H9 (cell line): Measurements from ENCODE around the gene HS6ST2. TPM values are rescaled to one million over a fixed set of nuclear protein-coding genes. Genes with fewer than 3 reads are reported as not detected.

Experiments used
- DNase-seq: peaks from one replicate; pipeline ENCODE4 v3.0.0-alpha.2; 2017
- H2AFZ ChIP-seq: one replicate; pipeline ENCODE4 v1.6.1; 2013; ENCODE audit warnings: mild to moderate bottlenecking, low read length, control low read depth, moderate library complexity
- H2AK5ac ChIP-seq: 2 replicates; pipeline ENCODE4 v1.6.1; 2013; ENCODE audit warnings: low read length, control low read depth, mixed read lengths; ENCODE audit not compliant: insufficient read length
- H2BK120ac ChIP-seq: one replicate; pipeline ENCODE4 v1.6.1; 2013; ENCODE audit warnings: low read depth, mild to moderate bottlenecking, low read length, control low read depth, inconsistent platforms; ENCODE audit not compliant: poor library complexity, severe bottlenecking
- H2BK12ac ChIP-seq: 2 replicates; pipeline ENCODE4 v1.6.1; 2013; ENCODE audit warnings: low read length, control low read depth, mixed read lengths, low read depth; ENCODE audit not compliant: insufficient read length
- H2BK15ac ChIP-seq: 2 replicates; pipeline ENCODE4 v1.6.1; 2013; ENCODE audit warnings: low read depth, low read length, control low read depth
- H2BK20ac ChIP-seq: one replicate; pipeline ENCODE4 v1.6.1; 2013; ENCODE audit warnings: low read depth, mild to moderate bottlenecking, low read length, control low read depth, inconsistent platforms; ENCODE audit not compliant: poor library complexity, severe bottlenecking
- H2BK5ac ChIP-seq: 2 replicates; pipeline ENCODE4 v1.6.1; 2013; ENCODE audit warnings: low read length, control low read depth, mixed read lengths; ENCODE audit not compliant: insufficient read length
- H3K14ac ChIP-seq: 2 replicates; pipeline ENCODE4 v1.6.1; 2013; ENCODE audit warnings: low read length, control low read depth; ENCODE audit not compliant: insufficient read depth
- H3K18ac ChIP-seq: 2 replicates; pipeline ENCODE4 v1.6.1; 2013; ENCODE audit warnings: low read depth, mild to moderate bottlenecking, mixed read lengths, low read length, control low read depth; ENCODE audit not compliant: insufficient read length
- H3K23ac ChIP-seq: 2 replicates; pipeline ENCODE4 v1.6.1; 2013; ENCODE audit warnings: low read length, control low read depth, mixed read lengths, low read depth; ENCODE audit not compliant: insufficient read length
- H3K23me2 ChIP-seq: 2 replicates; pipeline ENCODE4 v1.6.1; 2013; ENCODE audit warnings: low read depth, mild to moderate bottlenecking, mixed read lengths, low read length, control low read depth; ENCODE audit not compliant: insufficient read length, poor library complexity, severe bottlenecking
- H3K27ac ChIP-seq: 2 replicates; pipeline ENCODE4 v1.5.1; 2013; ENCODE audit warnings: low read length, control low read depth, mixed read lengths, low read depth; ENCODE audit not compliant: insufficient read length
- H3K27me3 ChIP-seq: 2 replicates; pipeline ENCODE4 v1.6.1; 2013; ENCODE audit warnings: low read length, control low read depth, inconsistent platforms; ENCODE audit not compliant: insufficient read depth
- H3K4ac ChIP-seq: 2 replicates; pipeline ENCODE4 v1.6.1; 2013; ENCODE audit warnings: low read depth, mild to moderate bottlenecking, control low read depth, inconsistent platforms, low read length, moderate library complexity
- H3K4me1 ChIP-seq: 2 replicates; pipeline ENCODE4 v1.6.1; 2013; ENCODE audit warnings: low read length, control low read depth, inconsistent platforms; ENCODE audit not compliant: insufficient read depth
- H3K4me2 ChIP-seq: 2 replicates; pipeline ENCODE4 v1.6.1; 2013; ENCODE audit warnings: low read length, control low read depth, mixed read lengths; ENCODE audit not compliant: insufficient read length, insufficient read depth
- H3K56ac ChIP-seq: 2 replicates; pipeline ENCODE4 v1.6.1; 2013; ENCODE audit warnings: low read depth, mild to moderate bottlenecking, mixed read lengths, low read length, control low read depth; ENCODE audit not compliant: insufficient read length
- H3K79me1 ChIP-seq: 2 replicates; pipeline ENCODE4 v1.6.1; 2013; ENCODE audit warnings: low read depth, mild to moderate bottlenecking, moderate library complexity, low read length, control low read depth, inconsistent platforms; ENCODE audit not compliant: insufficient read depth, poor library complexity, severe bottlenecking
- H3K79me2 ChIP-seq: 2 replicates; pipeline ENCODE4 v1.6.1; 2013; ENCODE audit warnings: low read length, control low read depth, inconsistent platforms; ENCODE audit not compliant: insufficient read depth
- H3K9ac ChIP-seq: 2 replicates; pipeline ENCODE4 v1.6.1; 2013; ENCODE audit warnings: low read length, control low read depth, mixed read lengths; ENCODE audit not compliant: insufficient read length; ENCODE audit errors: extremely low read depth
- H3K9me3 ChIP-seq: one replicate; pipeline ENCODE4 v1.6.1; 2013; ENCODE audit warnings: low read depth, low read length, inconsistent platforms; ENCODE audit not compliant: control insufficient read depth
- H3T11ph ChIP-seq: one replicate; pipeline ENCODE4 v1.6.1; 2013; ENCODE audit warnings: mild to moderate bottlenecking, low read length, control low read depth, inconsistent platforms
- H4K20me1 ChIP-seq: one replicate; pipeline ENCODE4 v1.6.1; 2013; ENCODE audit not compliant: control insufficient read depth, insufficient read length, insufficient read depth
- H4K5ac ChIP-seq: 2 replicates; pipeline ENCODE4 v1.6.1; 2013; ENCODE audit warnings: low read depth, mild to moderate bottlenecking, mixed read lengths, low read length, control low read depth; ENCODE audit not compliant: insufficient read length
- H4K8ac ChIP-seq: replicated peaks from 2 replicates; pipeline ENCODE4 v1.6.1; 2013; ENCODE audit warnings: low read length, control low read depth, mixed read lengths, low read depth; ENCODE audit not compliant: insufficient read length
- H4K91ac ChIP-seq: 2 replicates; pipeline ENCODE4 v1.6.1; 2013; ENCODE audit warnings: low read depth, mild to moderate bottlenecking, moderate library complexity, mixed read lengths, low read length, control low read depth; ENCODE audit not compliant: insufficient read length
- H3K27ac Mint-ChIP-seq, 3 experiments: 2 replicates in 2 of 3; 3 replicates in 1 of 3; pipeline ENCODE4 v1.8.0; 2020 to 2021; ENCODE audit warnings: mixed read lengths in 3 of 3, mild to moderate bottlenecking in 1 of 3, moderate library complexity in 1 of 3
- H3K27me3 Mint-ChIP-seq: 2 replicates; pipeline ENCODE4 v1.8.0; 2021; ENCODE audit warnings: low read depth, mild to moderate bottlenecking, moderate library complexity, mixed read lengths
- H3K36me3 Mint-ChIP-seq, 3 experiments: 2 replicates in 2 of 3; 3 replicates in 1 of 3; pipeline ENCODE4 v1.8.0; 2020 to 2021; ENCODE audit warnings: low read depth in 3 of 3, mixed read lengths in 3 of 3; ENCODE audit not compliant: insufficient read depth in 1 of 3
- H3K4me1 Mint-ChIP-seq, 2 experiments: 2 replicates each; pipeline ENCODE4 v1.8.0; 2020; ENCODE audit warnings: mixed read lengths in 2 of 2
- H3K4me3 Mint-ChIP-seq, 2 experiments: 2 replicates in 1 of 2; 3 replicates in 1 of 2; pipeline ENCODE4 v1.8.0; 2020 to 2021; ENCODE audit warnings: mild to moderate bottlenecking in 2 of 2, mixed read lengths in 2 of 2, moderate library complexity in 1 of 2
- H3K9me3 Mint-ChIP-seq, 2 experiments: 2 replicates in 1 of 2; 3 replicates in 1 of 2; pipeline ENCODE4 v1.8.0; 2020; ENCODE audit warnings: mild to moderate bottlenecking in 2 of 2, mixed read lengths in 2 of 2, moderate library complexity in 1 of 2
- WGBS: extraction: QIAGEN DNeasy Blood & Tissue Kit; methylation state at CpG from one replicate; pipeline ENCODE4 v1.1.7; 2013; ENCODE audit warnings: missing lambda C conversion rate, low lambda C conversion rate, mixed read lengths; ENCODE audit not compliant: insufficient read length; ENCODE audit errors: extremely low coverage; 5-methylcytosine and 5-hydroxymethylcytosine counted together
- total RNA-seq: library from RNA; stranded (reverse); gene quantifications from 2 replicates; pipeline ENCODE4 v1.2.1, GENCODE V29; 2021
- TF ChIP-seq, protein P1 (sequence below): fragments of 200-600 bp; sonication (generic); conservative IDR thresholded peaks from 3 replicates; pipeline ENCODE4 v1.8.0; 2021; ENCODE audit warnings: antibody characterized with exemption, mild to moderate bottlenecking

Gene HS6ST2
- total RNA-seq, 1 experiment from 2014 or later: 4.8 TPM

DNA sequence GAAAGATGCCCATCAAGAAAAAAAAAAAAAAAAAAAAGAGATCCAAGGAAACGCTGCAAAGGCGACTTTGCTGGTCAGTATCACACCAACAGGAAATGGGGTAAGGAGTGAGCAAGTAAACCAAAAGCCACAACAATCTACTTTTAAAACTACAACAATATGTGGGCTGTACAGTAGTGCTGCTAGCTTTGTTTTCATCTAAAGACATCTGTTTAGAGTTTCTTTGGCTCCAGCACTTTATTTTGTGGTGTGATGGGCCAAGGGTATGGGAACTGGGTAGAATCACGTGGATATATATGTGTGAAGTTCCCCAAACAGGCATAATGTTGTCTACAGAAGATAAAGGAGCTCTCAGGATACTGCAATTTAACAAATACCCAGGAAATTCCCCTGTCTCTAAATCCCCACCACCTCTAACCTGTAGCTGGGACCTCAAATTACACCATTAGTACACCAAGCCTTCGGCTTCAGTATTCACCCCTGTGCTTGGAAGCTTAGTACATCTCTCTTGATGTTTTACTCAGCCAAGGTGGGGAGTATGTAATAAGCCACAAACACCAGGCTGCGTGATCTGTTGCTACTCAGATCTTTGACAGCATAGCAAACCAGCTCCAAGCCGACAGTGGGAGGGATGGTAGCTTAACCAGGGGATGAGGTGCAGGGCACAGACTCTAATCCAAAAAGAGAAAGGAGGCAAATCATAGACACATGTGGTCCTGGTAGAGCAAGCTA, 207.9 kb downstream of the HS6ST2 start:
- Histone ChIP-seq H3K4ac (no peak overlapping the region), H3K18ac (no peak overlapping the region), H2BK12ac (peak overlapping the region; percentile 78), H2AFZ (no peak overlapping the region), H4K8ac (no peak overlapping the region), H3K23ac (no peak overlapping the region), H2BK20ac (no peak overlapping the region), H3K9ac (no peak overlapping the region), H3K4me1 (peaks cover 22% of the 10 kb centered on the region; the same call in 1 of the 2 replicates), H3K27ac (peak overlapping the region; percentile 62), H3K4me2 (no peak overlapping the region), H3T11ph (no peak overlapping the region), H2AK5ac (no peak overlapping the region), H4K20me1 (no peaks in the 10 kb centered on the region), H3K79me2 (0 out of 2 replicates have a peak, but pooled peaks cover 2% of the 10 kb centered on the region), H4K91ac (no peak overlapping the region), H2BK120ac (no peak overlapping the region), H3K23me2 (no peaks in the 10 kb centered on the region), H2BK15ac (no peak overlapping the region), H3K27me3 (no peaks in the 10 kb centered on the region; the same call in 1 of the 2 replicates), H3K79me1 (no peaks in the 10 kb centered on the region), H2BK5ac (no peak overlapping the region), H3K56ac (no peak overlapping the region), H3K14ac (no peak overlapping the region), H4K5ac (no peak overlapping the region), H3K9me3 (no peaks in the 10 kb centered on the region)
- WGBS: no CpG with 5 or more reads among the region's 6 CpGs
- Mint-ChIP-seq H3K4me3 (peak overlapping the region in 1 of 2 experiments; percentile 67; a peak in 1 of 5 replicates), H3K9me3 (no peaks in the 10 kb centered on the region; a peak in 1 of 5 replicates), H3K27ac (peak overlapping the region in 1 of 3 experiments; percentile 90; a peak in 3 of 7 replicates), H3K36me3 (no peaks in the 10 kb centered on the region; a peak in 1 of 7 replicates), H3K27me3 (peaks cover 40% of the 10 kb centered on the region), H3K4me1 (peaks cover 40 to 45% of the 10 kb centered on the region in 2 experiments)
- DNase-seq: no peak
- TF ChIP-seq, protein P1, sequence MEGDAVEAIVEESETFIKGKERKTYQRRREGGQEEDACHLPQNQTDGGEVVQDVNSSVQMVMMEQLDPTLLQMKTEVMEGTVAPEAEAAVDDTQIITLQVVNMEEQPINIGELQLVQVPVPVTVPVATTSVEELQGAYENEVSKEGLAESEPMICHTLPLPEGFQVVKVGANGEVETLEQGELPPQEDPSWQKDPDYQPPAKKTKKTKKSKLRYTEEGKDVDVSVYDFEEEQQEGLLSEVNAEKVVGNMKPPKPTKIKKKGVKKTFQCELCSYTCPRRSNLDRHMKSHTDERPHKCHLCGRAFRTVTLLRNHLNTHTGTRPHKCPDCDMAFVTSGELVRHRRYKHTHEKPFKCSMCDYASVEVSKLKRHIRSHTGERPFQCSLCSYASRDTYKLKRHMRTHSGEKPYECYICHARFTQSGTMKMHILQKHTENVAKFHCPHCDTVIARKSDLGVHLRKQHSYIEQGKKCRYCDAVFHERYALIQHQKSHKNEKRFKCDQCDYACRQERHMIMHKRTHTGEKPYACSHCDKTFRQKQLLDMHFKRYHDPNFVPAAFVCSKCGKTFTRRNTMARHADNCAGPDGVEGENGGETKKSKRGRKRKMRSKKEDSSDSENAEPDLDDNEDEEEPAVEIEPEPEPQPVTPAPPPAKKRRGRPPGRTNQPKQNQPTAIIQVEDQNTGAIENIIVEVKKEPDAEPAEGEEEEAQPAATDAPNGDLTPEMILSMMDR: no peak
